ENCODE results near the gene ISOC2.

Gene ISOC2

DNA sequence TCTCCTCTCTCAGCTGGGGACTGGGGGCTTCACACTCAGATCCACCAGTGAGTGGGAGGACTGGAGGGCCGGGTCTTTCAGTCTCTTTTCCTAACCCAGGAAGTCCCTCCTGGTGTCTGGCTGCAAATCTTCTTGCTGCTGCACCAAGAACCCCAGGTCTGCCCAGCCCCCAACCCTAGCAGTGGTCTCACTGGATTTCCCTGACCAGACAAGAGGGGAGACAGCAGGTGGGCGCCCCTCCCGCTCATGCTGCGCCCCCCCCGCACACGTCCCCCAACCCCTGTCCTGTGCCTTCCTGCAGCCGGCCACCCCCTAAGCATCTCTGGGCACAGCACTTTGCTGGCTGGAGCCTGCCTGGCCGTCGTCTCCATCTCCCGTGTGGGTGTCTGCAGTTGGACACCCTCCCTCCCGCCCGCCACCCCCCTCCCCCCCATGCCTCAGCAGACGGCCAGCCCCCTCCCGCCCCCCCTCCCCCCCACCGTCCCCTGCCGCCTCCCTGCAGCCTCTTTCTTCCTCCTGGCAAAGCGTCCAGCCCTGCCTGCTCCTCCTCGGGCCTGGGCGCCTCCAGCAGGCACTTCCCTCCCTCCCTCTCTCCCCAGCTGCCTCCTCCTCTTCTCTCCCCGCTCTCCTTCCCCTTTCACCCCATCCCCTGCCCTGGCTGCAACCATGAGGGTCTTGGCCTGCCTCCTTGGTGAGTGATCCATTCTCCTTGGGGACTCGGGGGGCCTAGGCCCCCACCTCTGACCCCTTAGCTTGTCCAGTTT is 26.7 kb upstream of the ISOC2 start, which contains the start of gene SSC5D:
TSS of gene SSC5D (plus strand) at position 513 of the 764 bp plus-strand sequence. CDS start at position 667, 154 bp downstream.
- no peaks in the 10 kb centered on the region for H3K9me3 ChIP-seq (ENCODE audit: severe bottlenecking)
- peaks cover 7% of the 10 kb centered on the region for H3K36me3 ChIP-seq
- H3K4me3 ChIP-seq (ENCODE audit: low read depth, low read length) = no peak within 1 kb of the TSS; the same call in 1 of the 2 replicates
- H3K27ac ChIP-seq = peak within 1 kb of the TSS; percentile 57
- peak; percentile 35 for DNase-seq
- TF ChIP-seq, protein P1, sequence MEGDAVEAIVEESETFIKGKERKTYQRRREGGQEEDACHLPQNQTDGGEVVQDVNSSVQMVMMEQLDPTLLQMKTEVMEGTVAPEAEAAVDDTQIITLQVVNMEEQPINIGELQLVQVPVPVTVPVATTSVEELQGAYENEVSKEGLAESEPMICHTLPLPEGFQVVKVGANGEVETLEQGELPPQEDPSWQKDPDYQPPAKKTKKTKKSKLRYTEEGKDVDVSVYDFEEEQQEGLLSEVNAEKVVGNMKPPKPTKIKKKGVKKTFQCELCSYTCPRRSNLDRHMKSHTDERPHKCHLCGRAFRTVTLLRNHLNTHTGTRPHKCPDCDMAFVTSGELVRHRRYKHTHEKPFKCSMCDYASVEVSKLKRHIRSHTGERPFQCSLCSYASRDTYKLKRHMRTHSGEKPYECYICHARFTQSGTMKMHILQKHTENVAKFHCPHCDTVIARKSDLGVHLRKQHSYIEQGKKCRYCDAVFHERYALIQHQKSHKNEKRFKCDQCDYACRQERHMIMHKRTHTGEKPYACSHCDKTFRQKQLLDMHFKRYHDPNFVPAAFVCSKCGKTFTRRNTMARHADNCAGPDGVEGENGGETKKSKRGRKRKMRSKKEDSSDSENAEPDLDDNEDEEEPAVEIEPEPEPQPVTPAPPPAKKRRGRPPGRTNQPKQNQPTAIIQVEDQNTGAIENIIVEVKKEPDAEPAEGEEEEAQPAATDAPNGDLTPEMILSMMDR (IDR thresholded peaks at IDR 0.05; ENCODE audit: low read depth, low read length) = no peak
- H3K27me3 ChIP-seq (ENCODE audit: insufficient read depth, low read depth, severe bottlenecking) = no peaks in the 10 kb centered on the region

DNA sequence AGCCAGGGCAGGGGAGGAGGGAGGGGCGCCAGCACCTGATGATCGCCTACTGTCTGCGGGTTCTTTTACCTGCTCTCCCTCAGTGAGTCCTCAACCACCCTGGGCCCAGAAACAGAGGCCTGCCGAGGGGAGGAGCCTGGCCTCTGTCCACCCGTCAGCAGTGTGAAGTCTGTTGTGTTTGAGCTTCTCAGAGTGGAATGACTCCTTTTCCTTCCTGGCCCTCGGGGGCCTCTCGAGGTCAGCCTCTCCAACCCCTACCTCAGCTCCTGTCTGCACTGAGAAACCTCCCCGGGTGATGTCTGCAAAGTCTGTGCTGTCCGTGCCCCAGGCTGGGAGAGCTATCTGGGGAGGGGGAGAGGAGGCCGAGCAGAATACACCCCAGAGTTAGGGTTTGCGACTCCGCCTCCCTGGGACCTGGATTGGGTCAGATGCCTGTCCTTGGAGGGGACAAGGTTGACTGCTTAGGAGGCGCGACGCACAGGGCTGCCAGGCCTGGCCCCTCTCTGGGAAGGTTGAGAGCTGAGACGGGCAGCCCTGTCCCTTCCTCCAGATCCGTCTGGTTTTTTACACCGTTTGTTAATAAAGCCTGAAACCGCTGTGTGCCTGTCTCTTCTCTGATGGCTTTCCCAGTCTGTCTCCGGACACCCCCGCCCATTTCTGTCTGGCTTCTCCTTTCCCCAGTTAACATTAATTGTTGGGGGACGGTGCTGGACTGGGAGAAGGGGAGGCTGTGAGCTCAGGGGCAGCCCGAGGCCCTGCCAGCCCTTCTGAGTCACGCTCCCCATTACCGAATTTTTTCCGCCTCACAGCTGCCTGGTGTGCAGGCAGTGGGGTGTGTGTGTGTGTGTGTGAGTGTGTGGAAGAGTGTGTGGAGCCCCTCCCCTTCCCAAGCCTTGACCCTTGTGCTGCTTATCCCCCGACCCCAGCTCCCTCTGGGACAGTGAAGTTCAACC is 25.8 kb upstream of the ISOC2 start:
- Histone ChIP-seq H3K27me3 (ENCODE audit: insufficient read depth, low read depth, severe bottlenecking) (no peaks in the 10 kb centered on the region), H3K9me3 (ENCODE audit: severe bottlenecking) (no peaks in the 10 kb centered on the region), H3K36me3 (peaks cover 10% of the 10 kb centered on the region), H3K4me3 (ENCODE audit: low read depth, low read length) (no peak overlapping the region), H3K27ac (peak overlapping the region; percentile 40)
- TF ChIP-seq, protein P1 (IDR thresholded peaks at IDR 0.05; ENCODE audit: low read depth, low read length) = no peak
- no peak for DNase-seq

GRCh38 chr19:55486043-55486970 is 24.9 kb upstream of the ISOC2 start:
- no peak for DNase-seq
- Histone ChIP-seq H3K4me3 (ENCODE audit: low read depth, low read length) (no peak overlapping the region), H3K27ac (peak overlapping the region; percentile 84), H3K9me3 (ENCODE audit: severe bottlenecking) (no peaks in the 10 kb centered on the region), H3K27me3 (ENCODE audit: insufficient read depth, low read depth, severe bottlenecking) (no peaks in the 10 kb centered on the region), H3K36me3 (peaks cover 10% of the 10 kb centered on the region)
- TF ChIP-seq, protein P1 (IDR thresholded peaks at IDR 0.05; ENCODE audit: low read depth, low read length) = no peak

DNA sequence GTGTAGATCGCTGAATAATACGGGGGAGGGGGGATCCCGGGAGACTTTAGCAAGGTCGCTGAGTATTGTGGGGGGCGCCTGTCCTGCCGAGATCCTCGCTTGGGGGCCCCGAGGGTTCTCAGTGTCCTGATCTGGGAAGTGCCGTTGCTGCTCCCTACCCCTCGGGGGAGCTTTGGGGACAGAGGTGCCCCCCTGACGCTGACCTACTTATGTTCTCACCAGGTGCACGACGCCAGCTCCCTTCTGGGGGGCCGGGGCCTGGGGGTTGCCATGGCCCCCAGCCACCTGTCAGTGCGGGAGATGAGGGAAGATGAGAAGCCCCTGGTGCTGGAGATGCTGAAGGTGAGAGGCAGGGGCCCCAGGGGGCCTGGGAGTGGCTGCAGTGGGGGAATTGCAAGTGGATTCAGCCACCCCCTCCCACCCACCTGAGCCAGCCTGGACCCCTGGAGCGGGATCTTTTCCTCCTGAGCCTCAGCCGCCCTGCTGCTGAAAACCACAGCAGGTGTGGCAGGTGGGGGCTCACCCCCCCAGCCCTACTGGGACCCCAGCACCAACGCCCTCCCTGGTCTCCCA is 24.1 kb upstream of the ISOC2 start:
- peak; percentile 34 for DNase-seq
- H3K27ac ChIP-seq = peak overlapping the region; percentile 84
- TF ChIP-seq, protein P1 (IDR thresholded peaks at IDR 0.05; ENCODE audit: low read depth, low read length) = no peak
- no peaks in the 10 kb centered on the region for H3K27me3 ChIP-seq (ENCODE audit: insufficient read depth, low read depth, severe bottlenecking)
- peaks cover 10% of the 10 kb centered on the region for H3K36me3 ChIP-seq
- H3K4me3 ChIP-seq (ENCODE audit: low read depth, low read length) = peak overlapping the region; percentile 67
- H3K9me3 ChIP-seq (ENCODE audit: severe bottlenecking) = no peaks in the 10 kb centered on the region
